HG02981 (cell line): Measurements from ENCODE around the gene RAB3GAP2.
A peak's percentile ranks its signal among the peaks of the same experiment; 100 is the strongest.
"Not testable (repeated sequence)": the region's sequence is repeated elsewhere in the genome, so short reads cannot be mapped to it uniquely, and the experiment has no call there.

ENCODE experiments used
- ATAC-seq: cut with Tn5 transposase; IDR thresholded peaks from one replicate; pipeline ENCODE4 v1.9.1; 2021; ENCODE audit warnings: mild to moderate bottlenecking, moderate library complexity; ENCODE audit not compliant: unreplicated experiment

Gene RAB3GAP2

DNA sequence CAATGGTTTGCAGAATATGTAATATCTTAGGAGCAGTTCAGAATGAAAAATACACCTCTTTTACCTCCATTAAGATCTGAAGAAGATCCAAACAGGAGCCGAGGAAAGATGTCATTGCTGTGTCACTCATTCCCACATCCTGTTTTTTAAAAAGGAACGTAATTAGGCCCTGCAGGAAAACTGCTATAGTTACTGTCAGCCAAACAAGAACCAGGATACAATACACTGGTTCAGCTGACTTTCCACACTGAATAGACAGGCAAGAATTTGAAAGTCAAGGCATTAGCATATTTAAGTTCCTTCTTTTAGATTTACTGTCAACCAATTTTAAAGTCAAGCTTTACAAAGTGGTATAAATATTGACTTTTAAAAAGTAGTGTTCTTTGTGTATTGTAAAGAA is 114.5 kb downstream of the RAB3GAP2 start:
- no peak for ATAC-seq

DNA sequence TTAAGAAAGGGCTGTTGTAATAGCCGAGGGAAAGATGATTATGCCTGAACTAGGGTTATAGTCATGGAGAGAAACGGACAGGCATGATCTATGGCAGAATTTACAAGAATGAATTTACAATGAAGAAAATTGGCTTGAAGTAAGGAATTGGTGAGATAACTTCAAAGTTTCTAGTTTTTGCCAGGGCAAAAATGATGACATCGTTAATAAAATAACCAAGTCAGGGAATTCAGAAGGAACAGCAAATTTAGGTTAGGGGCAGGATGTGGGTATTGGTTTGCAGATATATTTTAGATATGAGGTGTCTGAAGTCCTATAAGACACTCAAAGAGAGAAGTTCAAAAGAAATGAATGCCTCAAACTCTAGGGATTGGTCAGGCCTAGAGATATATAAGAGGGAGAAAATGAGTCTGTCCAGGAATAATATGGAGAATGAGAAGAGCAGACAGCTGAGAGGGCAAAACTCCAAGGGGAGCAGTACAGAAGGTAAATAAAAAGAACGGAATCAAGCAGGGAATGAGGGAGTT is 115.6 kb downstream of the RAB3GAP2 start:
- ATAC-seq = no peak

DNA sequence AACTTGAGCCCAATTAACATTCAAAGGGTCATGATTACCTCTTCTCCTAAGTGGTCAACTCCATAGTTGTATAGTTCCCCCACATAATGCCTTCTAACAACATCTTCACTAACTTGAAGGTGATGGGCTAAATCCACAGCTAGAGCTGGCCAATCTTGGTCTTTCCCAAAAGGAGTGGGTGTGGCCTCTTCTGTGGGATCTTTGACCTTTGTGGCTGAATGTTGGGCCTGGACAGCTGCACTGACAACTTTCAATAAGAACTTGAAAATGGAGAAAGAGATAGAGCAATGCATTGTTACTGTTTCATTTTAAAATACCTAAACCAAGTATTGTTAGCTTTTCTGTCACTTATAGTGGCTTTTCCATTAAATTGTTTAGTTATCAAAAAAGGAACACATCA is 119.1 kb downstream of the RAB3GAP2 start:
- no peak for ATAC-seq

DNA sequence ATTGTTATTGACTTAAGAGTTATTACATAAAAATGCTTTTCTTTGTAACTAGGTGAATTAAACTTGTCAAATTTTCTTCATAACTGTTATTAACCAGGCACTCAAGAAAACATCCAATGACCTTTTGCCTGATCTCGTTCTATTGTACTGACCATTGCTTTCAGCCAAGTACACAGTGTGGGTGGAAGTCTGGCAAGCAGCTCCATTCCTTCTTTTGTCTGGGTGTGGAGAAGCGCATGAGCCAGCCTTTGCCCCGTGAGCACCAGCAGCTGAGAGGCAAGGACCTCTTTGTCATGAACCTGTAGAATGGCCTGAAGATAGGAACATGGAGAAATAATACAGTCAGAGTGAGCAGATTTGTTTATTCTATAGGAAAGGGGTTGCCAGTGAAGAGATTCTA is 120.8 kb downstream of the RAB3GAP2 start:
- ATAC-seq = no peak

DNA sequence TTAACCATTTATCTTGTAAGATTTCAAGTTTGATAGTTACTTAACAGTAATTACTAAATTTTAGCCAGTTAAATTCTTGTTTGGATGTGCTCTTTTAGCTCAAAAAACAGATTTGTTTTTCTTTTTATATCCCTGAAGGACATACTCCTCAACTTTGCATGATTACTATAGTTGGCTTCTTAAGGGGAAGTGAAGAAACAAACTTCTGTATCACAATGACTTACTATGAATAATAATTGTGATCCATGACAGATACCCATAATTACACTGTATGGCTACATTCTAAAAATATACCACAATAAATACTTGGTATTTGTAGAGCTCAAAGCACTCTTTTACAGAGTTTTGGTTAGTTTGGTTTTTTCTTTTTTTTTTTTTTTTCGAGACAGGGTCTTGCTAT is 122.5 kb downstream of the RAB3GAP2 start:
- no peak for ATAC-seq

DNA sequence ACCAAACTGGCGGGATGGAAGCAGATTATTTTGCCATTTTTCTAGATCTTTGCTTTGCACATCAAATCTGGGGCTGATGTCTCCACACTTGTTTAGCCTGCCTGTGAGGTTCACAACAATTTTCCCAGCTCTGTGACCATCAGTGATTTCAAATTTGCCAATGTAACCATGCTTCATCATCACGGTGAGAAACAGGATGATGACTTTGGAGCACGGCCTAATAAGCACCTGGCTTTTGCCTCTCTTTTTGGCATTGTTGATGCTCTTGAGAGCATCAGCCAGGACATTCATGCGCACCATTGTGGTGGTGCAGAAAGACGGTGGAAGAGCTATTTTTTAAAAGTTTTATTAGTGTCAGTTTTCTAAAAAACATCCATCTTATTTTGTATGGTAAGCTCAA is 128.2 kb downstream of the RAB3GAP2 start:
- no peak for ATAC-seq

DNA sequence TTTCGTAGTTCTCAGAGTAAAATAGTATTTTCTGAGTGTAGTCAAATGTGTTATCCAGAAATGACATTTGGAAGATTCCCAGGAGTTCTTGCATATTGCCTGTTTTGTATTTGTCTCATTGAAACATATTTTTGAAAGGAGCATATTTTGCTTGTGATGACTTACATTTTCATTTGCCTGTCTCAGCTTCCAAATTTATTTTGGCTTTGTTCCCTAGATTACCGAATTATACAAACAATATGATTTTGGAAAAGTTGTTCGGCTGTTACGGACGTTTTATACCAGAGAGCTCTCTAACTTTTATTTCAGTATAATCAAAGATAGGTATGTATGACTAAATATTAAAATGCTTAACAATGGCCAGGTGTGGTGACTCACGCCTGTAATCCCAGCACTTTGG is 132.3 kb downstream of the RAB3GAP2 start:
- no peak for ATAC-seq

DNA sequence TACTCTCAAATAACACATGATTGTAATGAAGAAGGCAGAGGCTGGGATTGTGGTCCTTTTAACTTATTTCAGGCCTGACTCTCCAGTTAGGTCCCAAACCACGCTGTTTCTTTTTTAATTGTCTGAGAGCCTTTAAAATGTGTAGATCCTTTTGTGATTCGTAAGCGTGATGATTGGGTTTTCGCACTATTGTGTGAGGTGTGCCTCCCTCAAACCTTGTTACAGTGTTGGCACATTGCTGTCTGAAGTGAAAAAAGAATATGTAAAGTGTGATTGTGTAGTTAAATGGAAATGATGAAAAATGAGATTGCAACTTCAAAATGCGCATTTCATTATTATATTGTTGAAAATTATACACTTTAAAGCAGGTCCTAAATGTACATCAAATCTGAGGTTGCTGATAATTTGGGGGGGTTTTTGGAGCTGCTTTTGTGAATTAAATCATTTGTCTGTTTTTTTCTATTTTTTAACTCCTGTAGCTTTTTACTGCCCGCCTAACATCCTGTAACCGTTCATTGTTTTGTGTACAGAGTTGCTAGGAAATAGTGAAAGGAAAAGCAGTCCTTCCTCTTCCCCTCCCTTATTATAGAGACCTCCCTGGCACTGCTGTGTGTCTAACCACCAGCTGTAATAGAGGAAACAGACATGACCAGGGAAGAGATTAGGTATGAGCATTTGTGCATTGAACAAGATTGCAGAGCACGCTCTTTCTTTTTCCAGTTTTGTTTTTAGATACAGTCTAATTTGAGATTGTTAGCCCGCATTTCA is 135.1 kb downstream of the RAB3GAP2 start:
- peak; percentile 71 for ATAC-seq

DNA sequence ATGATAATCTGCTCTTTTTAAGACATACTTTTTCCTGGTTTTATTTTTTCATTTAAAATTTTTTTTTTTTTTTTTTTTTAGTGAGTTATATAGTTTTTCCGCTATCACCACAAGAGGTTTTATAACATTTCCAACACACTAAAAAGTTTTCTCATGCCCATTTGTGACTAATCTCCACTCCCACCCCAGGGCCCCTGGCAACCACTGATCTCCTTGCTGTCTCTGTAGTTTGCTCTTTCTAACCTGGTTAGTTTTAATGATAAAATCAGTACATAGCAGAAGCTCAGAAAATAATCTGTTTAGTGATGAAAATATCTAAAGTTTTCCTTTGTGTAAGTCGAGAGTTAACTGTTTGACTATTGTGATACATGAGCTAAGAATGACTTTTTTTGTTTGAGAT is 136.5 kb downstream of the RAB3GAP2 start:
- ATAC-seq = no peak

DNA sequence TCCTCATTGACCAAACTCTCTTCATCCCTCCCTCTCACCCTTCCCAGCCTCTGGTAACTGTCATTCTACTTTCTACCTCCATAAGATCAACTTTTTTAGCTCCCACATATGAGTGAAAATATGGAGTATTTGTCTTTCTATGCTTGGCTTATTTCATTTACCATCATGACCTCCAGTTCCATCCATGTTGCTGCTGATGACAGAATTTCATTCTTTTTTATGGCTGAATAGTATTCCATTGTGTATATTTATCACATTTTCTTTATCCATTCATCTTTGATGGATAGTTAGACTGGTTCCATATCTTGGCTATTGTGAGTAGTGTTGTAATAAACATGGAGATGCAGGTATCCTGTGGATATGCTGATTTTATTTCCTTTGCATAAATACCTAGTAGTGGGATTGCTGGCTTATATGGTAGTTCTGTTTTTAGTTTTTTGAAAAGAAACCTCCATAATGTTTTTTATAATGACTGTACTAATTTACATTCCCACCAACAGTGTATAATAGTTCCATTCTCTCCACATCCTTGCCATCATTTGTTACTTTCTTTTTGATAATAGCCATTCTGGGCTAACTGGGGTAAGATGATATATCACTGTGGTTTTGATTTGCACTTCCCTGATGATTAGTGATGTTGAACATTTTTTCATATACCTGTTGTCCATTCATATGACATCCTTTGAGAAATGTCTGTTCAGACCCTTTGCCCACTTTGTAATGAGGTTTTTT is 142.6 kb downstream of the RAB3GAP2 start:
- ATAC-seq = no peak

DNA sequence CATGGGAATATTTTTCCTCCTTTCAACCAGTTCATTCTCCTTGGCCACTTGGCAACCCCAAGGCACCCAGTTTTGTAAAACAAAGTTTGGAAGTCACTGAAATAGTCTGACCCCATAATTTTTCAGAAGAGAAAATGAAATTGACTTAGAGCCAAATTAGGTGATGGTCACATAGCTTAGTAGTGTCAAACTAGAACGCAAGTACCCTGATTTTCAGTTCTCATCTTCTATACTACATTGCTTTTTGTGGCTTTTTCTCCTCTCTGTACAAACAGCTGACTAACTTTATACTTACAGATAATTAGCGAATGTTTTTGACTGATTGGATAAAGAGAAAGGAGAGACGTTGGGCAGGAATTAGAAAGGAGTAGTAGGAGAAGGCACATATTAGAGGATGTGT is 145.2 kb downstream of the RAB3GAP2 start:
- ATAC-seq = no peak

DNA sequence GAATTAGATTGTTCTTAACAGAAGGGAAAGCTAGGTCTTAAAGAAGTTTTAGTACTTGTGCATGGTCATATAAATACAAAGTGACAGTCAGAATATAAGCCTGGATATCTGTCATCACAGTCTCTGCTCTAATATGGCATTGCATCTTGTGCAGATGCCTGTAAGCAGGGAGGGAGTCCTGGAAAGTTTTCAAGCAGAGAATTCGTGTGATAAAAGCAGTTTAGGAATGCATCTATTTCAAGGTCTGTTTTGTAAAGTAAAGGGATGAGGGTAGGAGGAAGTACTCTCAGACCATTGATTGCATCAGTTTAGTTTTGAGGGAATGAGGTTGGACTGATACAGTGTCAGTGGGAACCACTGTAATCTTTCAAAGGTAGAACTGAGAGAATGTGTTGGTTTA is 147.7 kb downstream of the RAB3GAP2 start:
- ATAC-seq = no peak

DNA sequence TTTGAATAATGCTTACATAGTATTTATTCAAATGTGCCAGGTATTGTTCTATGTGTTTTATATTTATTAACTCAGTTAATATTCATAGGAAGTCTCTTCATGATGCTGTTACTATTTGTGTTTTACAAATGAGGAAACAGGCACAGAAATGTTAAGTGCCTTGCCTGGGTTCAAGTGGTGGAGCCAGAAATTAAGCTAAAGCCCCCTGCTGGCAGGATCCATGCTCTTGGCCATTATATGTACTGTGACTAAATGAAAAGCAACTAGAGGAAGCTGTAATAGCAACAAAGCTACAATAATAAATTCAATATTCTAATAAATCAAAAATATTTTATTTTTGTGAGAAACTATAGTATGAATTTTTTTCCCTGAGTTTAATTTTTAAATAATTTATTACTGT is 148.4 kb downstream of the RAB3GAP2 start:
- no peak for ATAC-seq

DNA sequence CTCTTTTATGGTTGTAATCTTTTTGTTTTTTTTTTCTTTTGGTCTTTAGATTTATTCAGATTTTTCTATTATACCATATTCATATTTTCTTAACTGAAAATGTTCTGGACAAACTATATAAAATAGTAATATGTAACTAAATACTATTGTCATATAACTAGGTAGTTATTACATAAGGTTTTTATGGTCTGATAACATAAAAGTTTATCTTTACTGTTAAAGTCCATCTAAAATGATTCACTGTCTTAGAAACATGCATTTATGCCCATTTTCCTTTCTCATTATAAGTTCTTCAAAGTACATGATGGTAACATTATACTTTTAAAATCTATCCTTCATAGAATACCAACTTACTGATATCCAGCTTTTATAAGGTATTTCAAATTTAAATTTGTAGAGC is 149.2 kb downstream of the RAB3GAP2 start:
- ATAC-seq = no peak

DNA sequence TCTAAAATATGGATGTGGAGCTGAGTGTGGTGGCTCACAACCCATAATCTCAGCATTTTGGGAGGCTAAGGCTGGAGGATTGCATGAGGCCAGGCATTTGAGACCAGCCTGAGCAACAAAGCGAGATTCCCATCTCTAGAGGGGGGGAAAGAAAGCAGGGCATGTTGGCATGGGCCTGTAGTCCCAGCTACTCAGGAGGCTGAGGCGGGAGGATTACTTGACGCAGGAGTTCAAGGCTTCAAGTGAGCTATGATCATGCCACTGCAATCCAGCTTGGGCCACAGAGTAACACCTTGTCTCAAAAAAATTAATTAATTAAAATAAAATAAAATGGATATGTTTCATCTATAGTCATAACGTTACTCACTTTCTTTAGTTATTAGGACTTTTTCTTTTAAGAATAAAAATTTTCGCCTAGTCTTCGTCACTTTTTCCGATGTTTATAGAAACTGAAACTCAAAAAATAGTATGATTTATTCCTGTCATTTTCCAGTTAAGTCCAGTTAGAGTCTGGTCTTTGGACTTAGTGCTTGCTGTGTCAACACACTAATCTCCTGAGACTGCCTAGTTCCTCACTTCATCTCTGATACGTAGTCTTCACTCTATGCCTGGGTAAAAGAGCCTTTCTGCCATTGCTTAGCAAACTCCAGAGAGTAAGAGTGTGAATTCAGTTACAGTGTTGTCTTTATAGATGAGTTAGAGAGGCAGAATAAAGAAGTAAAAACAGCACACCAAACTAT is 150.3 kb downstream of the RAB3GAP2 start:
- no peak for ATAC-seq

DNA sequence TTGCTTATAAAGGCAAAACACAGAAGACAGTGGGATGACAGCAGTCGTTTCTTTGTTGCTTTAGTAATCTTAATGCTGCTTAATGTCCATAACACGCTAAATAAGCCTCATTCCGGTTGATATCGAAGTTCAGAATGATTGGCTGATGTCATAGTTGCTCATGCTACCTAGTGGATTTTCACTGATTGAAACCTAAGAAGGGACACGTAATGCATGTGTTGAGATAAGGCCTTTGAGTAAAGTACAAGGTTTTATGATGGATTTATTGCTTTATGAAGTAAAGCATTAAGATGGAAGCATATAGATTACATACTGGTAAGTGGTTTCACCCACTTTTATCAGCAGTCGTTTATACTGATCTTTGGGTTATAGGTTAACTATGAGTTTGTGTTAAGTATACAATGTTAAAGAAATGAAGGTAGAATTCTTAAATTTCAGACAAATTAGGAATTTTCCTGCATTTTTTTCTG is 153.2 kb downstream of the RAB3GAP2 start:
- ATAC-seq = no peak

DNA sequence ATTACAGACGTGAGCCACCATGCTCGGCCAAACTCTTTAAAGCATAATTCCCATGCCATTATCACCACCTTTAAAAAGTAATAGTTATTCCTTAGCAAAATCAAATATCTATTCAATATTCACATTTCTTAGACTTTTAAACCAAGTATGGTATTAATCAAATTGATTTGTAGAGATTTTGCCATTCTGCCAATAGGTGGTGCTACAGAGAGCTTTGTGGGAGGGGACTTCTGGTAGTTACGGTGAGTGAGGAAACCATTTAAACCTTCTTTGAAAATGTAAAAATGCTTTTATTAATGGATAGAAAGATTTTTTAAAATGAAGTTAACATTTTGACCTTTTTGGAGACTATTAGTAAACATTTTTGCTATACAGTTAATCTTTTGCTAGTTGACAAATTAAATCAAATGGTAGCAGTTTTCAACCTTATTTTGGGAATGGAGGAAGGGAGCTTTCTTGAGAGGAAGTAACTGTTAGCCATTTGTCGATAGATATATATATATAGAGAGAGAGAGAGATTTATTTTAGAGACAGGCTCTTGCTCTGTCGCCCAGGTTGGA is 159.0 kb downstream of the RAB3GAP2 start:
- no peak for ATAC-seq

DNA sequence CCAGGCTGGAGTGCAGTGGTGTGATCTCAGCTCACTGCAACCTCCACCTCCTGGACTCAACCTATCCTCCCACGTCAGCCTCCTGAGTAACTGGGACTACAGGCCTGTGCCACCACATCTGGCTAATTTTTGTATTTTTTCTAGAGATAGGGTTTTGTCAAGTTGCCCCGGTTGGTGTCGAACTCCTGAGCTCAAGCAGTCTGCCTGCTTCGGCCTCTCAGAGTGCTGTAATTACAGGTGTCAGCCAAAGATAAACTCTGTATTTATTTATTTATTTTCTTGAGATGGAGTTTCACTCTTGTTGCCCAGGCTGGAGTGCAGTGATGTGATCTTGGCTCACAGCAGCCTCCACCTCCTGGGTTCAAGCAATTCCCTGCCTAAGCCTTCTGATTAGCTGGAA is 159.7 kb downstream of the RAB3GAP2 start:
- ATAC-seq = not testable (repeated sequence)

DNA sequence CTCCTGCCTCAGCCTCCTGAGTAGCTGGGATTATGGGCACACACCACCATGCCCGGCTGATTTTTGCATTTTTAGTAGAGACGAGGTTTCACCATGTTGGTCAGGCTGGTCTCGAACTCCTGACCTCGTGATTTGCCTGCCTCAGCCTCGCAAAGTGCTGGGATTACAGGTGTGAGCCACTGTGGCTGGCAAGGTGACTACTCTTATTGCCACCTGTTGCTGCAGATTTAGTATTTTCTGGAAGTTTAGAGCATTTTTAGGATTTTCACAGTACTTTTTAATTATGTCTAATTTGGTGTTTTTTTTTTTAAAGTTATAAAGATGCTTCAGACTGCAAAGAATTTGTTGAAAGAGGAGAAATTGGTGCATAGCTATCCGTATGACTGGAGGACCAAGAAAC is 161.8 kb downstream of the RAB3GAP2 start:
- ATAC-seq = not testable (repeated sequence)

DNA sequence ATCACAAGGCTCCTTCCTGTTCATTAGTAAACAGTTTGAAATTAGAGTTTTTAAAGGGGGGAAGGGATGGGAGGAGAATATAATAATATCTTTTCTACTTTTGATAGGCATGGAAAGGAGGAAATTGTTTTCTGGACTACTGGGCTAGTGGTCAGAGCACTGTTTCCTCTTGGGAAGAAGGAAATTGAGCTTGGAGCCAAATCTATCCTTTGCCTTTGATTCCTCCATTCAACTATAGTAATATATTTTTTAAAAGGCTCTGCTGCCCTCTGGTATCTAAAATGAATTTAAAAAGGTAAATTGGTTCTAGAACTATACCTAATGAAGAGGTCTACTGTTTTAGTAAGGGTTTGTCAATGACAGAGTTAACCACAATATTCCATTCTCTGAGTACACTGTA is 172.4 kb downstream of the RAB3GAP2 start:
- ATAC-seq = no peak
